ENCODE results near the gene CECR2. TPM values are rescaled to one million over a fixed set of nuclear protein-coding genes. Genes with fewer than 3 reads are reported as not detected.

The CECR2 gene
- total and polyA plus RNA-seq, 10 of the 15 experiments (the other 5 are each of a cell fraction or from before 2014, with no cell fraction given), result 0.01 to 0.08 (median 0.01) TPM; not detected in 7

DNA sequence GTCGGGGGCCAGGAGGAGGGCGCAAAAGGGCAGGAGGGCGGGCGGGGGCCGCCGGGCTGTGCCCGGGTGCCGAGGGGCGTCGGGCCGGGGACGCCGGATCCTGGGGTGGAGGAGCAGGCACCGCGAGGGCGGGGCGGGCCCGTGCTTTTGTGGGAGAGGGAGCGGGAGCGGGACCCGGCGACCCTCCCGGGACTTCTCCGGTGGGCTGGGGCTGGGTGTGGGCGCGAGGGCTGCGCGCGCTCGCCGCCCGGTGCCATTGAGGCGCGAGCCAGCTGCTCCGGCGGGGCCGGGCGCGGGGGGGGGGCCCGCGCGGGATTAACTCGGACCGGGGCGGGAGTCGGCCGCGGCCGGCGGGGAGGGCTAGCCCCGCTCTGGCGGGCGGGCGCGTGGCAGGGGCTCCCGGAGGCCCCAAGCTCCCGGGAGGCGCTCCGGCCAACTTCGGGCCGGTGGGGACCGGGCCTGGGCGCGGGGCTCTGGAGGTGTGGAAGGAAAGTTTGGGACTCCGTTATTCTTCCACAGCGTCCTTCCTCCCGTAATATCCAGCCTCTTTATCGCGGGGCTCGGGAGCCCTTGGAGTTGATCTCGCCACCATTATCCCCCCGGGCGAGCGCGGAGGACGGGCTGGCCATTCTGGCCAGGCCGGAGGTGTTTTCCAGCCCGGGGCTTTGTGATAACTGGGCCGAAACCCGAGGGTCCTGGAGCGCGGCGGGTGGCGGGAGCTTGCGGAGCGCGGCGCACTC lies 936 bp downstream of the CECR2 start:
- H3K79me2 ChIP-seq (ENCODE audit: control insufficient read depth, insufficient read depth, low read length), result no peaks in the 10 kb centered on the region
- no peaks in the 10 kb centered on the region for H3K4me1 ChIP-seq (ENCODE audit: control insufficient read depth, insufficient read depth, low read length)
- peak overlapping the region; percentile 53 for H3K4me3 ChIP-seq
- TF ChIP-seq, protein P1, sequence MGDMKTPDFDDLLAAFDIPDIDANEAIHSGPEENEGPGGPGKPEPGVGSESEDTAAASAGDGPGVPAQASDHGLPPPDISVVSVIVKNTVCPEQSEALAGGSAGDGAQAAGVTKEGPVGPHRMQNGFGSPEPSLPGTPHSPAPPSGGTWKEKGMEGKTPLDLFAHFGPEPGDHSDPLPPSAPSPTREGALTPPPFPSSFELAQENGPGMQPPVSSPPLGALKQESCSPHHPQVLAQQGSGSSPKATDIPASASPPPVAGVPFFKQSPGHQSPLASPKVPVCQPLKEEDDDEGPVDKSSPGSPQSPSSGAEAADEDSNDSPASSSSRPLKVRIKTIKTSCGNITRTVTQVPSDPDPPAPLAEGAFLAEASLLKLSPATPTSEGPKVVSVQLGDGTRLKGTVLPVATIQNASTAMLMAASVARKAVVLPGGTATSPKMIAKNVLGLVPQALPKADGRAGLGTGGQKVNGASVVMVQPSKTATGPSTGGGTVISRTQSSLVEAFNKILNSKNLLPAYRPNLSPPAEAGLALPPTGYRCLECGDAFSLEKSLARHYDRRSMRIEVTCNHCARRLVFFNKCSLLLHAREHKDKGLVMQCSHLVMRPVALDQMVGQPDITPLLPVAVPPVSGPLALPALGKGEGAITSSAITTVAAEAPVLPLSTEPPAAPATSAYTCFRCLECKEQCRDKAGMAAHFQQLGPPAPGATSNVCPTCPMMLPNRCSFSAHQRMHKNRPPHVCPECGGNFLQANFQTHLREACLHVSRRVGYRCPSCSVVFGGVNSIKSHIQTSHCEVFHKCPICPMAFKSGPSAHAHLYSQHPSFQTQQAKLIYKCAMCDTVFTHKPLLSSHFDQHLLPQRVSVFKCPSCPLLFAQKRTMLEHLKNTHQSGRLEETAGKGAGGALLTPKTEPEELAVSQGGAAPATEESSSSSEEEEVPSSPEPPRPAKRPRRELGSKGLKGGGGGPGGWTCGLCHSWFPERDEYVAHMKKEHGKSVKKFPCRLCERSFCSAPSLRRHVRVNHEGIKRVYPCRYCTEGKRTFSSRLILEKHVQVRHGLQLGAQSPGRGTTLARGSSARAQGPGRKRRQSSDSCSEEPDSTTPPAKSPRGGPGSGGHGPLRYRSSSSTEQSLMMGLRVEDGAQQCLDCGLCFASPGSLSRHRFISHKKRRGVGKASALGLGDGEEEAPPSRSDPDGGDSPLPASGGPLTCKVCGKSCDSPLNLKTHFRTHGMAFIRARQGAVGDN (IDR thresholded peaks at IDR 0.05), result no peak
- TF ChIP-seq SUZ12 (IDR thresholded peaks at IDR 0.05; ENCODE audit: unreplicated experiment), result peak; percentile 31
- FAIRE-seq (no peak), DNase-seq (ENCODE audit: low read depth, low spot score) (no peak), ATAC-seq (no peak)
- ChIA-PET SMC1A (ENCODE audit: uncharacterized antibody, unreplicated experiment) (no interaction called here), CTCF (no interaction called here), RAD21 (ENCODE audit: unreplicated experiment) (no interaction called here), POLR2A (no interaction called here)
- H4K20me1 ChIP-seq (ENCODE audit: control insufficient read depth, insufficient read depth), result no peaks in the 10 kb centered on the region
- intact Hi-C loops (cut with micrococcal nuclease; ENCODE audit: unreplicated experiment), result no loop called here
- no TSS peak for BruUV-seq (replicated peaks)
- H3K9me3 ChIP-seq (replicated peaks; ENCODE audit: control insufficient read depth, insufficient read depth, low read length), result no peaks in the 10 kb centered on the region
- peak overlapping the region; percentile 59; the same call in 1 of the 2 replicates for H3K4me2 ChIP-seq (ENCODE audit: control insufficient read depth, insufficient read depth)
- peaks cover 6 to 22% of the 10 kb centered on the region in 2 experiments for H3K27me3 ChIP-seq (replicated peaks in 1 of 2; ENCODE audit: control insufficient read depth in 2 of 2, insufficient read depth in 2 of 2, low read length in 1 of 2)
- in situ Hi-C loops (cut with MboI), result no loop called here
- H2AFZ ChIP-seq (ENCODE audit: control insufficient read depth, low read depth, low read length), result no peak overlapping the region
- no peak overlapping the region for H3K27ac ChIP-seq (ENCODE audit: control insufficient read depth, insufficient read depth)
- no peaks in the 10 kb centered on the region for H3K36me3 ChIP-seq (ENCODE audit: control insufficient read depth in 2 of 2, insufficient read depth in 2 of 2, low read length in 1 of 2)
- H3K9ac ChIP-seq (ENCODE audit: control insufficient read depth, insufficient read depth, low read length), result no peak overlapping the region
- 14% methylated on average over 27 of the region's 88 CpGs for WGBS (ENCODE audit: insufficient coverage, insufficient replicate concordance, low lambda C conversion rate, missing lambda C conversion rate)
